ENCODE measurements around the gene FSD2.
"Not testable (repeated sequence)": the region's sequence is repeated elsewhere in the genome, so short reads cannot be mapped to it uniquely, and the experiment has no call there.

Gene FSD2

DNA sequence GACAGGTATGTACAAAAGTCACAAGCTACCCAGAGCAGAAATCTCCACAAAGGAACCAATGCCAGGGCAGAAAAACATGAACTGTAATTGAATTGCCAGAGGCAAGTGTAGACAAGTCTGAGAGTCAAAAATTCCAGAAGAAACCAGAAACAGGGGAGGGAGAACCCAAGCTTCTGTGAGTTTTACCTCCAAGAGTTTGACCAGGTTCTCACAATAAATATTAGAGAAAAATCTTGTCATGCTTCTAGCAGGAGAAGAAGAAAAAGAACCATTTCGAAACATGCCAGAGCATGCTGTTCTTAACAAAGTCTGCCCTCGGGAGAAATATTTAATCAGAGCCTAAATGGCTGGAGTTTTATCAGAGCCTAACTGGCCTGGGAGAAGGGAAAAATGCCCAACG is 63.7 kb downstream of the FSD2 start:
- DNase-seq (ENCODE audit: low read depth, low spot score) = no peak

DNA sequence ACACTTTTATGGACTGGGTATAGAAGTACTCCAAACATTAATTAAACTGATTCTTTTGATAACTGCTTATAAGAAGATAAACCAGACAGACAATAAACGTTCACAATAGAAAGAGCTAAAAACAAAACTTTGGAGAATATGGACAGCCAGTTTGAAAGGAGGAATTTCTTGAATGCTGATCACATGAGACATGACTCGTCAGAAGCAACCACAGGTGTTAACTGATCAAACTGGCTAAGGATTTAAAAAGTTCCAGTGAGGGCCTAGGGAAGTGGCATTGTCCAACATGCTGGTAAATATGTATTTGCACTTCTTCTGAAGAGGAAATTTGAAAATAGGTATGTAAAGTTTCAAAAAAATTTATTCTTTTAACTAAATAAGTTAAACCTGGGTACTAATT is 66.8 kb downstream of the FSD2 start:
- DNase-seq (ENCODE audit: low read depth, low spot score) = no peak

DNA sequence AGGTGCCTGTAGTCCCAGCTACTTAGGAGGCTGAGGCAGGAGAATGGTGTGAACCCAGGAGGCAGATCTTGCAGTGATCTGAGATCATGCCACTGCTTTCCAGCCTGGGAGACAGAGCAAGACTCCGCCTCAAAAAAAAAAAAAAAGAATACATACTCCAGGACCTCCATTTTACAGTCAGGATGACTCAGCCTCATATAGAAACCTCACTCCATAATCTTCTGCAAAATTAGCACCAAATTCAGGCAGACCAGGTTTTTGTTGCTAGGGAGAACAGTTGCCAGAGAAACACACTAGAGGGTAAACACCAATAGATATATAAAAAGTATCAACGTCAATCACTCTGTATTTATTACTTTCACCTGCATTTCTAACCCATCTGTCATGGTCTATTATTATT is 67.9 kb downstream of the FSD2 start:
- no peak for DNase-seq (ENCODE audit: low read depth, low spot score)

DNA sequence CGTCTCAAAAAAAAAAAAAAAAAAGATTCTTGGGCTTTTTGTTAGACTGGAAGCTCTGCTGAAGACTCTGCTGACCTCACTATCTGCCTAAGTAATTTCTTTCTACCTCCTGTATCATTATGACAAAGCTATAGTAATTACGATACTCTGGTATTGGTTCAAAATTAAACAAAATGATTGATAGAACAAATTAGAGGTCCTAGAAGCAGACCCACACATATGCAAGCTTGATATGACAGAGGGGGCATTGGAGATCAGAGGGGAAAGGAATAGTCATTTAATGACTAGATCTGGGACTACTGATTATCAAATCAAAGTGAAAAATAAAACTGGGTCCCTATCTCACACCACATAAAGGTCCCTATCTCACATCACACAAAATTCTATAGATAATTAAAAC is 74.3 kb downstream of the FSD2 start:
- no peak for DNase-seq (ENCODE audit: low read depth, low spot score)

DNA sequence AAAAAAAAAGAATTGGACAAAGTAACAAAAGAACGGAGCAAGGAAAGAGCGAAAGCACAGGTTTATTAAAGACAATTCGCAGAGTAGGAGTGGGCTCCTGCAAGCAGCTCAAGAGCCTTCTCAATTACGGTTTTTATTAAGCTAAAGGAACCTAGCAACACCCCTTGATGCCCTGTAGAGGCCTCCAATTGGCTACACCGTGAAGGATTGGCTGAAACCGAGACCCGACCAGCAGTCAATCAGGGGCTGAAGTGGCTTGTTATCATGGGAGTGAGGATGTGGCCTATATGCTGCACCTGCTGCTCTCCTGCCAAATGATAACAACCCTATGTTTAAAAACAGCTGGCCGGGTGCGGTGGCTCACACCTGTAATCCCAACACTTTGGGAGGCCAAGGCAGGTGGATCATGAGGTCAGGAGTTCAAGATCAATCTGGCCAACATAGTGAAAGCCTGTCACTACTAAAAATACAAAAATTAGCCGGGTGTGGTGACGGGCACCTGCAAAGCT is 75.8 kb downstream of the FSD2 start:
- DNase-seq (ENCODE audit: low read depth, low spot score) = no peak

DNA sequence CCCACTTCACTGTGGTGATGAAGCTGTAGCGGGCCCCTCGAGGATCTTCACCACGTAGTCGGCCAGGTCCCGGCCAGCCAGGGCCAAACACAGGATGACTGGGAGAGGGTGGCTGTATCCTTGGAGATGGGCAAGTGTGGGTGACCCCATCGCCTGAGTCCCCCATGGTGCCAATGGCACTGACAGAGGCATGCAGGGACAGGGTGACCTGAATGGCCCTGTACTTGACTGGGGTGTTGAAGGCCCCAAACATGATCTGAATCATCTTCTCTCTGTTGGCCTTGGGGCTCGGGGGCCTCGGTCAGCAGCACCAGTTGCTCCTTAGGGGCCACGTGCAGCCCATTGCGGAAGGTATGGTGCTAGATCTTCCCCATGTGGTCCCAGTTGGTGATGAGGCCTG is 79.1 kb downstream of the FSD2 start:
- no peak for DNase-seq (ENCODE audit: low read depth, low spot score)

DNA sequence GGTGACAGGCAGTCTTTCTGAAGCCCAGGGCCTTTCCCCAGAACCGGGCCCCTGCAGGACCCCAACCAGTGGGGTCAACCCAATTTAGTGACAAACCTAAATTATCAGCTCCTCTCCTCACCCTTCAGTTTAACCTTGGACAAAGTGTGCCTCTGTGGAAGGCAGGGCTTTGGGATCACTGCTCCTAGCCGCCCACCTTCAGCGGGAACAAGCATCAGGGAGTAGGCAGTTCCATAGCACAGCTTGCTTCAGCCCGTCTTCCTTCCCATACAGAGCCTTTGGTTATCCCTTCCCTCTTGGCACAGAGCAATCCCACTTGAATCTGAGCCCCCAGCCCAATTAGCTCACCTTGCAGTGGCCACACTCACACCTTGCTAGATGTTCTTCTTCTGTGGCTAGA is 90.9 kb downstream of the FSD2 start:
- DNase-seq (ENCODE audit: low read depth, low spot score) = no peak

DNA sequence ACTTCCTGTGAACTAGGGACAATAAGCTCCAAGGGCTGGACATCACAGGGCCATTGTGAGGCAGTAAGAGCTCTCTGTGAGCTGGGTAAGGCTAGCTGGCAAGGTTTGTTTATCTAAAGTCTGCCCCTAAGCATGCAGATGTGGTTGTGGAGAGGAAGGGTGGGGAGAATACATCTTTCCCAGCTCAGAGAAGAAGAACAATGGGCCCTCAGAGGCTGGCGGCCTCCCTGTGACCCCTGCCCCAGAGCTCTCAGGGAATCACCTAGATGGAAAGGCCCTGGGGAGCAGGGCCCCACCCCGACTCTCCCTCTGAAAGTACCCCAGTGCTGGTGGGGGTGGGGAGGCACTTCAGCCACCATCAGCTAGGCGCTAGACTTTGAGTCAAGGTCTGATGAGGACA is 91.9 kb downstream of the FSD2 start:
- no peak for DNase-seq (ENCODE audit: low read depth, low spot score)

DNA sequence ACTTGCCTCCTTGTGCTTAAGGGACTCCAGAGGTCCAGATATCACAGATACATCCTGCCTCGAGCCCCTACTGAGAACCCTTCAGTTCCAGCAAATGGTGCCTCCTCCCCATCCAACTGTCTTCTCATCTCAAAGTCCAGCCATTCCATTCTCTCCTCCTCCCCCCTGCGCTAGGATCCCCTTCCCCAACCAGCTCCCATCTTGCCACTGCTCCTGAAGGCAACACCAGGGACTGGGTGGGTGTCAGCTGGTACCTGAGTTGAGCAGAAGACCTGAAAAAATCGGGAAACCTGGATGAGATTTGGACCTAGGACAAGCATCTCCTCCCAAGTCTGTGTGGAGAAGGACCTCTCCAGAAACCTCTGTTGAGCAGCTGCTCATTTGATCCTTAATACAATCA is 93.8 kb downstream of the FSD2 start:
- no peak for DNase-seq (ENCODE audit: low read depth, low spot score)

DNA sequence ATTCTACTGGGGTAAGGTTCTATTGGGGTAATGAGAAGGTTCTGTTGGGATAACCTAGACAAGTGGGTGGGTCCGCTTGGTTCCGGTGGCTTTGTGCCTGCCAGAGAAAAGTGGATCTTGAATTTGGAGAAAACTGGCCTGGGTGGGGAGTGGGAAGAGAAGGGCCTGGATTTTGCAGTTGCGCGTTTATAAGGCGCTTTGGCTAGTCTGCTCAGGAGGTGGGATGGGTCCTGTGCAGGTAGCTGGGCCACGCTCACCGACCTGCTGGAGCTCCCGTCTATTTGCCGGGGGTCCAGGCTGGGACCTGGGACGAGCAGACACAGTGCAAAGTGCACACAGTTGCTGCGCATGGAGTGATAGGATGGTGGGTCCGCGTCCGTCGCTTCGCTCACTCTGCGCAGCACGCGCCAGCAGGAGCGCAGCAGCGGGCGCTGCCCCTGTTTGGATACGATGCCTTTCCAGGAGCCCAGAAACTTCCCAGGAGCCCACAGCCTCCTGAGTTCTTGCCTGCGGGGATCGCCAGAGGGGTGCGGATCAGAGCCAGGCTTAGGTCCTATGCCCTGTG is 94.9 kb downstream of the FSD2 start:
- DNase-seq (ENCODE audit: low read depth, low spot score) = no peak

DNA sequence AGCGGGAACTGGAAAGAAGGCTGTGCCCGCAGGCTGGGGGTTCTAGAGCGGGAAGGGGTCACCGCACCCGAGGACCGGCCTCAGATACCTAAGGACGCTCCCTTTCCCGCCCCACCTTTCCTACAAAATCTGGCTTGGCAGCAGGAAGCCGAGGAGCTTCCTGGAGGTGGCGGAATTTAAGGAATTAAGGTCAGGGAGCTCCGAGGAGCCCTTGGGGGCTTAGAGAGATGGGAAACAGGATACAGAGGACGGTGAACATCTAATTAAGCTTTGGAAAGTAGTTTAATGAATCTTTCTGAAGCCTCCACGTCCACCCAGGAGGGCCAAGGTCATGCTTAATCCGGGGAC is 95.7 kb downstream of the FSD2 start:
- no peak for DNase-seq (ENCODE audit: low read depth, low spot score)

DNA sequence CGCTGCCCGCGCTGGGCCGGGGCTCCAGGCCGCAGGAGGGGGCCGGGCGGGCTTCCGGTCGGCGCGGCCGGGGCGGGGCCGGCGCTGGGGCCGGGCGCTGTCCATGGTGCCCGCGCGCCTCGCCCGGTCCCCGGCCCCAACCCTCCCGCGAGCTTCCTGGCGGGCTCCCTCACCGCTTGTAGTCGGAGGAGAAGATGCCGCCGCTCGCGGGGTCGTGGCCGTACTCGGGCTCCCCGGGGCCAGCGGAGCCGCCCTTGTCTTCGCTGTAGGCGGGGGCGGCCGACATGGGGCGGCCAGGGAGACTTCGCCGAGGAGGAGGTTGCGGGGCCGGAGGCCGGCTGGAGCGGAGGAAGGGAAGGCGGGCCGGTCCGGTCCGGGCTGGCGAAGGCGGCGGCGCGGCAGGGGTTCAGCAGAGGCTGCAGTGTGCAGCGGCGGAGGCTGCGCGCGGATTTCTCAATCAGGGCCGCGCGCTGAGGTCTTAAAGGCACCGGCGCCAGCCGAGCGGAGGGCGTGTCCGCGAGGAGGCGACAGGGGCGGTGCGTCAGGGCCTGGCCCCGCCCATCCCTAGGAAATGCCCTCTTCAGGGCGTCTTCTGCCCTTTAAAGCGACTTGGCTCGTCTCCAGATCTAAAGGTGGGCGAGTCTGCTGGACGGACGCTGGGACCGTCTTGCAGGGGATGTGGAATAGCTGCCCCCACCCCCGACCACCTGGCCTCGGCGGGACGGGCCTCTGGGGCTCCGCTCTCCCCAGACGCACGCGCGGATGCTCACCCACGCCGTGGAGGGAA is 96.3 kb downstream of the FSD2 start, which contains the start of gene AP3B2:
TSS of gene AP3B2 (minus strand) at position 455 of the 787 bp plus-strand sequence. CDS start at position 286, 169 bp downstream.
- DNase-seq (ENCODE audit: low read depth, low spot score) = peak; percentile 33

DNA sequence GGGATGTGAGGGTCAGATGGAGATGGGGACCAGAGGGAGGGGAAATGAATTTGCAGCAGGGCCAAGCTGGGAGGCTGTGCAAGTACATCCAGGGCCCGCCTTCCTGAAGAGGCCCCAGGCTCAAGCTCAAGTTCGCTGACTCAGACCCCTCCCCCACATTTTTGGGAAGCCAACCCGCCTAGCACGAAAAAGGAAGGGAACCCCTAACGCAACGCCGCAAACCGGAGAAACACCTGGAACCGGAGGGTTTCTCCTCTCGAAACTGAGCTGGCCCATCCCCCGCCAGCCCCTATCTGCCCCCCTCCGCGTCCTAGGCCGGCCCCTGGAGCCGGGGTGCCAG is 96.8 kb downstream of the FSD2 start:
- no peak for DNase-seq (ENCODE audit: low read depth, low spot score)

DNA sequence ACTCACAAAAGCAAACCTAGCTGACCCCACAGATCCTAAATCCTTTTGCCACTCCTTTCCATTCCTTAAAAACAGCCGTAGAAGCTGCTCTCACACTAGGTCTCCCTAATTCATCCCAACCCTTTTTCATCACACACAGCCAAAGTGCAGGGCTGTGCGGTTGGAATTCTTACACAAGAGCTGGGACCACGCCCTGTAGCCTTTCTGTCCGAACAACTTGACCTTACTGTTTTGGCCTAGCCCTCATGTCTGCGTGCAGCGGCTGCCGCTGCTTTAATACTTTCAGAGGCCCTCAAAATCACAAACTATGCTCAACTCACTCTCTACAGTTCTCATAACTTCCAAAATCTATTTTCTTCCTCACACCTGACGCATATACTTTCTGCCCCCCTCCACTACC is 100.0 kb downstream of the FSD2 start:
- not testable (repeated sequence) for DNase-seq (ENCODE audit: low read depth, low spot score)
